Stomach (tissue), 9 donors: Measurements from ENCODE around the gene LTB. TPM values are rescaled to one million over a fixed set of nuclear protein-coding genes. Genes with fewer than 3 reads are reported as not detected.

Experiments used
- DNase-seq, 2 donors: peaks; one replicate each; pipeline versions ENCODE4 v3.0.0 to v3.0.0-alpha.2; 2013 to 2019
- H3K27ac ChIP-seq, 5 donors: fragments of 200-600 bp in 4 of 5; sonication (generic) in 4 of 5; one replicate each; pipeline ENCODE4 v1.5.1; 2013 to 2019; ENCODE audit warnings: mild to moderate bottlenecking in 1 of 5, moderate library complexity in 1 of 5
- H3K27me3 ChIP-seq, 3 donors: fragments of 200-600 bp; sonication (generic); one replicate each; pipeline ENCODE4 v1.5.1; 2017 to 2019; ENCODE audit warnings: mixed run types in 1 of 3
- H3K36me3 ChIP-seq, 4 donors: fragments of 200-600 bp; sonication (generic); 1 replicate in 3 of 4; 2 replicates in 1 of 4; pipeline ENCODE4 v1.5.1; 2016 to 2019
- H3K4me1 ChIP-seq, 4 donors: fragments of 200-600 bp; sonication (generic); one replicate each; pipeline ENCODE4 v1.5.1; 2016 to 2019
- H3K4me3 ChIP-seq, 4 donors: fragments of 200-600 bp; sonication (generic) in 3 of 4; one replicate each; pipeline ENCODE4 v1.5.1; 2016 to 2019; ENCODE audit warnings: mild to moderate bottlenecking in 1 of 4
- H3K9me3 ChIP-seq, 4 donors: fragments of 200-600 bp; sonication (generic); one replicate each; pipeline ENCODE4 v1.5.1; 2016 to 2019
- EP300 ChIP-seq: sonication (generic); formaldehyde crosslinking; IDR thresholded peaks from one replicate; pipeline ENCODE4 v1.6.1; 2017; ENCODE audit warnings: antibody characterized with exemption
- POLR2A ChIP-seq, 4 donors: fragments of 450-650 bp; IDR thresholded peaks; one replicate each; pipeline ENCODE4 v1.6.1; 2016; ENCODE audit warnings: antibody characterized with exemption in 4 of 4, control low read depth in 2 of 4, mild to moderate bottlenecking in 1 of 4, moderate library complexity in 1 of 4
- POLR2AphosphoS5 ChIP-seq, 3 donors: sonication (generic); formaldehyde crosslinking; IDR thresholded peaks; one replicate each; pipeline ENCODE4 v1.6.1; 2016; ENCODE audit warnings: antibody characterized with exemption in 3 of 3
- WGBS, 5 donors: extraction: QIAGEN DNeasy Blood & Tissue Kit in 3 of 5; methylation state at CpG; one replicate each; pipeline versions ENCODE4 v1.1.5 to v1.1.7; 2013 to 2018; 5-methylcytosine and 5-hydroxymethylcytosine counted together
- intact Hi-C: fragments of 100-400 bp; cut with DNase I; formaldehyde crosslinking; loops from one replicate; pipeline ENCODE4 v1.15.1; 2023; ENCODE audit warnings: low total_unique reads
- polyA plus RNA-seq, 3 donors: library from polyadenylated mRNA; stranded (reverse); fragments of 200-250 nt; gene quantifications; one replicate each; pipeline ENCODE4 v1.2.3, GENCODE V29; 2013
- total RNA-seq, 5 donors: library from RNA; depleted of rRNA; stranded (reverse); fragments of >200 nt; gene quantifications; one replicate each; pipeline versions ENCODE4 v1.1.0 to v1.2.3, GENCODE V29; 2014 to 2016
- TF ChIP-seq, protein P1 (sequence below), 7 experiments: fragments of 450-650 bp in 4 of 7; fragments of 200-600 bp in 3 of 7; sonication (generic) in 3 of 7; IDR thresholded peaks; one replicate each; pipeline ENCODE4 v1.5.1; 2016 to 2019; ENCODE audit warnings: antibody characterized with exemption in 7 of 7, control low read depth in 2 of 7, mild to moderate bottlenecking in 1 of 7
- donor health status: healthy with polysubstance abuse.
- donor health status: Bipolar disorder and iron deficiency.
- donor health status: healthy.

Gene LTB
- total and polyA plus RNA-seq, 8 donors: 4.2 to 13.4 (median 6.9) TPM; not detected in 4

DNA sequence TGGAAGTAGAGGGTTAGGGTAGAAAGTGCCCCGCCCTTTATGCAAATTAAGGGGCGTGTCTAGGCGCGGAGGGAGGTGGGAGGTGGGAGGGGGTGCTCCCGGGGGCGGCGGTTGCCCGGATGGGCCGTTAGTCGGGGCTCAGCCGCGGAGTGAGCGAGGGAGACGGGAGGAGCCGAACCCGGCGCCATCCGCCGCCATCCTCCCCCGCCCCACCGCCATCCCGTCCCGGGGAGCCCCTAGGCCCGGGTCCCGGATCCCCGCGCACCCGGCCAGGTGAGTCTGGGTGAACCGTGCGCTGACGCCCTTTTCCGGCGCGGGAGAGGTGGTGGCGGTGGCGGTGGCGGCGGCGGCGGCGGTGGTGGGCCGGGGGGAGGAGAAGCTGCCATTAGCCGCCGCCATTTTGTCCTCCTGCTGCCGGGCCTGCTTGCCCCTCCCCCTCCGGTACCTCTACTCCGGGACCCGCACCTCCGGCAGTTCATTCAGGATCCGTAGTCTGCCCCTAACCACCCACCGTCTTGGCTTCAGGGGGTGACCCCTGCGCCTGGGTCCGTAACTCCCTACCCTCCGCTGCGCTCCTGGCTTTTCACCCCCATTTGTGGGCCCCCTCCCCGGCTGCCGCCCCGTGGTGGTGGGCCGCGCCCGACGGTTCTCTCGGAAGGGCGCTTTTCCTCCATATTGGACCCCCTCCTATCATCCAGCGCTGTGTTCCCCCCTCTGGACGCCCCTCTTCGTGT is 38.5 kb upstream of the LTB start, which contains the start of gene PRRC2A:
PRRC2A (plus strand) TSS at position 130 of the 734 bp plus-strand sequence. CDS start 2,075 bp downstream, outside the sequence.
- H3K27ac ChIP-seq: peak within 1 kb of the TSS; percentile 96 to 99 (median 98)

DNA sequence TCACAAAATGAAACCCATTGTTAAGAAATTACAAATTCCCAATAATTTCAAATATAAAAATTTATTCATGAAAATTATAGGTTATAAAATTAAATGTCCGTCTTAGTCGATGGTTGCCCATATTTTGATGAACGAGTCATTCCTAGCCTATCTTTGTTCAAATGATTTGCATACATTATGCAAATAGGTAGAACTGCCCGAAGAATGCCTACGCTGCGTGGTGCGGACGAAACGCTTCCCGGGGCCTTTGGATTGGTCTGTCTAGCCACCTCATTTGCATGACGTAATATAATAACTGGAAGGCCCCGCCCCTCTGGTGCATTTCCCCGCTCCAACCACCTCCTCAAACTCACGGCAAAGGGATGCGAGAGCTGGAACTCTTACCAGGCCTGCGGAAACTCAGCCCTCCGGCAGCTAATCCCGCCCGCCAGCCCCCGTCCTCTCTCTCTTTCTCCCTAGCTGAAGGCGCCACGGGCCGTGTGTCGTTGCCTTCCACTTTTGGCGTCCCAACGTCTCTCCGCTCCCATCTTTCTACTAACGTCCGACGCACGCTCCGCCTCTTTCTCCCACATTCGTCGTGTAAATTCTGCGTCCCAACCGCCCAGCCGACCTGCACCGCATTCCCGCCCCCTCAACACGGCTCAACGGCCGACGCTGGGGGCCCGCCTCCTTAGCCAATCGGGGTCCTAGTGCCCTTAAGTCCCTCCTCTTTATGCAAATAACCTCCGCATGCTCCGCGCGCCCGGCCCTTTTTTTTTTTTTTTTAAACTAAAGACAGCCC is 37.8 kb upstream of the LTB start:
- Histone ChIP-seq H3K27ac (peak overlapping the region; percentile 91 to 99 (median 98)), H3K36me3 (peaks cover 17 to 26% (median 23%) of the 10 kb centered on the region in 4 donors), H3K27me3 (no peaks in the 10 kb centered on the region), H3K4me3 (peak overlapping the region; percentile 70 to 95 (median 90)), H3K9me3 (no peaks in the 10 kb centered on the region), H3K4me1 (peaks cover 16 to 28% (median 23%) of the 10 kb centered on the region in 4 donors)
- WGBS, 5 donors: 0 to 1% (median 0%) methylated on average over 49 to 50 of the region's 50 CpGs
- peak; percentile 97 to 100 for DNase-seq
- intact Hi-C loops: no loop called here
- TF ChIP-seq, protein P1, sequence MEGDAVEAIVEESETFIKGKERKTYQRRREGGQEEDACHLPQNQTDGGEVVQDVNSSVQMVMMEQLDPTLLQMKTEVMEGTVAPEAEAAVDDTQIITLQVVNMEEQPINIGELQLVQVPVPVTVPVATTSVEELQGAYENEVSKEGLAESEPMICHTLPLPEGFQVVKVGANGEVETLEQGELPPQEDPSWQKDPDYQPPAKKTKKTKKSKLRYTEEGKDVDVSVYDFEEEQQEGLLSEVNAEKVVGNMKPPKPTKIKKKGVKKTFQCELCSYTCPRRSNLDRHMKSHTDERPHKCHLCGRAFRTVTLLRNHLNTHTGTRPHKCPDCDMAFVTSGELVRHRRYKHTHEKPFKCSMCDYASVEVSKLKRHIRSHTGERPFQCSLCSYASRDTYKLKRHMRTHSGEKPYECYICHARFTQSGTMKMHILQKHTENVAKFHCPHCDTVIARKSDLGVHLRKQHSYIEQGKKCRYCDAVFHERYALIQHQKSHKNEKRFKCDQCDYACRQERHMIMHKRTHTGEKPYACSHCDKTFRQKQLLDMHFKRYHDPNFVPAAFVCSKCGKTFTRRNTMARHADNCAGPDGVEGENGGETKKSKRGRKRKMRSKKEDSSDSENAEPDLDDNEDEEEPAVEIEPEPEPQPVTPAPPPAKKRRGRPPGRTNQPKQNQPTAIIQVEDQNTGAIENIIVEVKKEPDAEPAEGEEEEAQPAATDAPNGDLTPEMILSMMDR (IDR thresholded peaks at IDR 0.05): no peak
- TF ChIP-seq POLR2A (IDR thresholded peaks at IDR 0.05) (peak in 2 of 4 donors; percentile 82 to 95), EP300 (no peak), POLR2AphosphoS5 (IDR thresholded peaks at IDR 0.05) (peak; percentile 52 to 93 (median 89))

More for the DNA sequence above, 38.5 kb upstream of the LTB start, which contains the start of gene PRRC2A:
- intact Hi-C loops: no loop called here
- Histone ChIP-seq H3K4me1 (peaks cover 16 to 28% (median 23%) of the 10 kb centered on the region in 4 donors), H3K9me3 (no peaks in the 10 kb centered on the region), H3K36me3 (peaks cover 25 to 34% (median 31%) of the 10 kb centered on the region in 4 donors), H3K4me3 (peak within 1 kb of the TSS; percentile 70 to 95 (median 90)), H3K27me3 (no peaks in the 10 kb centered on the region)
- WGBS, 5 donors: 0 to 1% (median 0%) methylated on average over 29 to 56 of the region's 67 CpGs
- TF ChIP-seq EP300 (no peak), POLR2AphosphoS5 (IDR thresholded peaks at IDR 0.05) (peak in 2 of 3 donors; percentile 6 to 36)
- DNase-seq: peak; percentile 93 to 97

DNA sequence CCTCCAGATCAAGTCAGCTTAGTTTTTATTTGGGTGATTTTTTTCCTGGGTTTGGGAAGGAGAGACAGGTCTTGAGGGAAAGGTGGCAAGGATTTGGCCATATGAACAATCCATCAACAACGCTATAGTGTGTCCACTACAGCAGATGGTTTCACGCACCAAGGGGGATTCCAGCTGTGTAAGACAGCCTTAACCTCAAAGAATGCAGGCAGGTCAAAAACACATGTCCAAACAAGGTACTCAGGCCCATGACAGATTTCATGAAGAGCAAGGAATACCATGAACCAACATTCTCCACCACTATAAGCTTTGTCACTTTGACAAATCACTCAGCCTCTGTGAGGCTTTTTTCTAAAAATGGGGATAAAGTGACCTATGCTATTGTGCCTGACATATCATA is 34.8 kb upstream of the LTB start:
- Histone ChIP-seq H3K27me3 (no peaks in the 10 kb centered on the region), H3K27ac (no peak overlapping the region), H3K4me1 (peaks cover 7 to 17% (median 7%) of the 10 kb centered on the region in 4 donors), H3K4me3 (no peak overlapping the region), H3K9me3 (no peaks in the 10 kb centered on the region), H3K36me3 (no peaks in the 10 kb centered on the region)
- 87 to 94% (median 92%) methylated on average over 2 of the region's 2 CpGs for WGBS, 5 donors
- intact Hi-C loops: no loop called here
- no peak for DNase-seq
- TF ChIP-seq POLR2AphosphoS5 (IDR thresholded peaks at IDR 0.05) (no peak), EP300 (no peak), POLR2A (IDR thresholded peaks at IDR 0.05) (no peak)
- TF ChIP-seq, protein P1 (IDR thresholded peaks at IDR 0.05): no peak

DNA sequence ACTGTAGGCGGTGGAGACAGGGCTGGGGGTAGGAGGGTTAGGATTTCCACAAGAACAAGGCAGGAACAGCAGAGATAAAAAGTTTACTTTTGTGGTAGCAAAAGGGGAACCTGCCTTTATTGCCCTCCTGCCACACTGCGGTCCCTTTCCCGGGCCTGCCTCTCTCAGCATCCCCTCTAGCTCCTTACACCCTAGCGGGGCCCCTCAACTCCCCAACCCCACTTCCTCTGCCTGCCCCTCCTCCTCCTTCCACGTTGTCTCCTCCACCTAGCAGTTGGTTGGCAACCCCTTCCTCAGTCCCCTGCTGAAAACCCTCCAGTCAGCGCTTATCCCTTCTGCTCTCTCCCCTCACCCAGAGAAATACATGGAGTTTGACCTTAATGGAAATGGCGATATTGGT is 33.5 kb upstream of the LTB start:
- Histone ChIP-seq H3K9me3 (no peaks in the 10 kb centered on the region), H3K27me3 (no peaks in the 10 kb centered on the region), H3K27ac (peak overlapping the region in 4 of 5 donors; percentile 18 to 67 (median 36)), H3K4me3 (peak overlapping the region in 3 of 4 donors; percentile 3 to 31 (median 27)), H3K36me3 (no peaks in the 10 kb centered on the region), H3K4me1 (peaks cover 0 to 7% (median 0%) of the 10 kb centered on the region in 4 donors)
- TF ChIP-seq POLR2AphosphoS5 (IDR thresholded peaks at IDR 0.05) (no peak), POLR2A (IDR thresholded peaks at IDR 0.05) (no peak), EP300 (no peak)
- TF ChIP-seq, protein P1 (IDR thresholded peaks at IDR 0.05): no peak
- intact Hi-C loops: no loop called here
- 62 to 69% (median 67%) methylated on average over 7 of the region's 7 CpGs for WGBS, 5 donors
- DNase-seq: peak in 1 of 2 donors; percentile 47
